ENCODE results near the gene VASN. TPM values are rescaled to one million over a fixed set of nuclear protein-coding genes. Genes with fewer than 3 reads are reported as not detected.

VASN gene
- total and polyA plus RNA-seq, 9 of the 15 experiments (the other 6 are each of a cell fraction or from before 2014, with no cell fraction given) = 0.01 to 2.5 (median 0.41) TPM; not detected in 1

DNA sequence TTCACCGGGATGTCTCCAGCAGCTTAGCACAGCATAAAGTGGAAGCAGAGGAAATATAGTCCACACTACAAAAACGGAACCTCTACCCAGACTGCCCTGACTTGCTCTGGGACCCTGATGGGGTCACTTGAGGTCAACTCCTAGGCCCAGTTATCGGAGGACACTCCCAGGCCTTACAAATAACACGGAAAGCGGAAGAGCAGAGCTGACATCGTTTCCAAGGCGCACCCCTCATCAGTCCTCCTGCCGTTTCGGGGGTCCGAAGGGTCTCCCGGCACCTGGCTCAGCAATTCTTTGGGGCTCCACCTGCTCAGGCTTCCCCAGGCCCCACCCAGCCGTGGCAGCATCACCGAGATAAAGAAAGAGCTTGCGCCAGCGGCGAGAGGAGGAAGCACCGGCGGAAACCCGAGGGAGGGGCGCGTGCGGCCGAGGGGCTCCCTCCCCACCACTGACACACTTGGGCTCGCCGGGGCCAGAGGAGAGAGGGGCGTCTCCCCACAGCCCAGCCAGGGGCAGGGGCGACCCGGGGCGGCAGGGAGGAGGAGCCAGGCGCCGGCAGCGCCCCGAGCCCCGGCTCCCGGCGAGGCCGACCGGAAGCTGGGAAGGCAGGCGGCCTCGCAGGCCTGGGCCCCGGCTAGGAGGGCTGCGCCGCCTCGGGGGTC lies 44.0 kb downstream of the VASN start (continued):
- TF ChIP-seq, protein P1, sequence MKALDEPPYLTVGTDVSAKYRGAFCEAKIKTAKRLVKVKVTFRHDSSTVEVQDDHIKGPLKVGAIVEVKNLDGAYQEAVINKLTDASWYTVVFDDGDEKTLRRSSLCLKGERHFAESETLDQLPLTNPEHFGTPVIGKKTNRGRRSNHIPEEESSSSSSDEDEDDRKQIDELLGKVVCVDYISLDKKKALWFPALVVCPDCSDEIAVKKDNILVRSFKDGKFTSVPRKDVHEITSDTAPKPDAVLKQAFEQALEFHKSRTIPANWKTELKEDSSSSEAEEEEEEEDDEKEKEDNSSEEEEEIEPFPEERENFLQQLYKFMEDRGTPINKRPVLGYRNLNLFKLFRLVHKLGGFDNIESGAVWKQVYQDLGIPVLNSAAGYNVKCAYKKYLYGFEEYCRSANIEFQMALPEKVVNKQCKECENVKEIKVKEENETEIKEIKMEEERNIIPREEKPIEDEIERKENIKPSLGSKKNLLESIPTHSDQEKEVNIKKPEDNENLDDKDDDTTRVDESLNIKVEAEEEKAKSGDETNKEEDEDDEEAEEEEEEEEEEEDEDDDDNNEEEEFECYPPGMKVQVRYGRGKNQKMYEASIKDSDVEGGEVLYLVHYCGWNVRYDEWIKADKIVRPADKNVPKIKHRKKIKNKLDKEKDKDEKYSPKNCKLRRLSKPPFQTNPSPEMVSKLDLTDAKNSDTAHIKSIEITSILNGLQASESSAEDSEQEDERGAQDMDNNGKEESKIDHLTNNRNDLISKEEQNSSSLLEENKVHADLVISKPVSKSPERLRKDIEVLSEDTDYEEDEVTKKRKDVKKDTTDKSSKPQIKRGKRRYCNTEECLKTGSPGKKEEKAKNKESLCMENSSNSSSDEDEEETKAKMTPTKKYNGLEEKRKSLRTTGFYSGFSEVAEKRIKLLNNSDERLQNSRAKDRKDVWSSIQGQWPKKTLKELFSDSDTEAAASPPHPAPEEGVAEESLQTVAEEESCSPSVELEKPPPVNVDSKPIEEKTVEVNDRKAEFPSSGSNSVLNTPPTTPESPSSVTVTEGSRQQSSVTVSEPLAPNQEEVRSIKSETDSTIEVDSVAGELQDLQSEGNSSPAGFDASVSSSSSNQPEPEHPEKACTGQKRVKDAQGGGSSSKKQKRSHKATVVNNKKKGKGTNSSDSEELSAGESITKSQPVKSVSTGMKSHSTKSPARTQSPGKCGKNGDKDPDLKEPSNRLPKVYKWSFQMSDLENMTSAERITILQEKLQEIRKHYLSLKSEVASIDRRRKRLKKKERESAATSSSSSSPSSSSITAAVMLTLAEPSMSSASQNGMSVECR (CRISPR knock-in tag; IDR thresholded peaks at IDR 0.05) = no peak
- no peak for TF ChIP-seq ZKSCAN8 (CRISPR knock-in tag; IDR thresholded peaks at IDR 0.05)
- TF ChIP-seq TAF9B (IDR thresholded peaks at IDR 0.05; ENCODE audit: partially characterized antibody) = no peak
- TF ChIP-seq, protein P2, sequence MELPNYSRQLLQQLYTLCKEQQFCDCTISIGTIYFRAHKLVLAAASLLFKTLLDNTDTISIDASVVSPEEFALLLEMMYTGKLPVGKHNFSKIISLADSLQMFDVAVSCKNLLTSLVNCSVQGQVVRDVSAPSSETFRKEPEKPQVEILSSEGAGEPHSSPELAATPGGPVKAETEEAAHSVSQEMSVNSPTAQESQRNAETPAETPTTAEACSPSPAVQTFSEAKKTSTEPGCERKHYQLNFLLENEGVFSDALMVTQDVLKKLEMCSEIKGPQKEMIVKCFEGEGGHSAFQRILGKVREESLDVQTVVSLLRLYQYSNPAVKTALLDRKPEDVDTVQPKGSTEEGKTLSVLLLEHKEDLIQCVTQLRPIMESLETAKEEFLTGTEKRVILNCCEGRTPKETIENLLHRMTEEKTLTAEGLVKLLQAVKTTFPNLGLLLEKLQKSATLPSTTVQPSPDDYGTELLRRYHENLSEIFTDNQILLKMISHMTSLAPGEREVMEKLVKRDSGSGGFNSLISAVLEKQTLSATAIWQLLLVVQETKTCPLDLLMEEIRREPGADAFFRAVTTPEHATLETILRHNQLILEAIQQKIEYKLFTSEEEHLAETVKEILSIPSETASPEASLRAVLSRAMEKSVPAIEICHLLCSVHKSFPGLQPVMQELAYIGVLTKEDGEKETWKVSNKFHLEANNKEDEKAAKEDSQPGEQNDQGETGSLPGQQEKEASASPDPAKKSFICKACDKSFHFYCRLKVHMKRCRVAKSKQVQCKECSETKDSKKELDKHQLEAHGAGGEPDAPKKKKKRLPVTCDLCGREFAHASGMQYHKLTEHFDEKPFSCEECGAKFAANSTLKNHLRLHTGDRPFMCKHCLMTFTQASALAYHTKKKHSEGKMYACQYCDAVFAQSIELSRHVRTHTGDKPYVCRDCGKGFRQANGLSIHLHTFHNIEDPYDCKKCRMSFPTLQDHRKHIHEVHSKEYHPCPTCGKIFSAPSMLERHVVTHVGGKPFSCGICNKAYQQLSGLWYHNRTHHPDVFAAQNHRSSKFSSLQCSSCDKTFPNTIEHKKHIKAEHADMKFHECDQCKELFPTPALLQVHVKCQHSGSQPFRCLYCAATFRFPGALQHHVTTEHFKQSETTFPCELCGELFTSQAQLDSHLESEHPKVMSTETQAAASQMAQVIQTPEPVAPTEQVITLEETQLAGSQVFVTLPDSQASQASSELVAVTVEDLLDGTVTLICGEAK (IDR thresholded peaks at IDR 0.05) = no peak
- TF ChIP-seq, protein P2 (CRISPR knock-in tag; IDR thresholded peaks at IDR 0.05) = no peak
- TF ChIP-seq KLF6 (CRISPR knock-in tag; IDR thresholded peaks at IDR 0.05; ENCODE audit: borderline replicate concordance) = no peak
- TF ChIP-seq, protein P3, sequence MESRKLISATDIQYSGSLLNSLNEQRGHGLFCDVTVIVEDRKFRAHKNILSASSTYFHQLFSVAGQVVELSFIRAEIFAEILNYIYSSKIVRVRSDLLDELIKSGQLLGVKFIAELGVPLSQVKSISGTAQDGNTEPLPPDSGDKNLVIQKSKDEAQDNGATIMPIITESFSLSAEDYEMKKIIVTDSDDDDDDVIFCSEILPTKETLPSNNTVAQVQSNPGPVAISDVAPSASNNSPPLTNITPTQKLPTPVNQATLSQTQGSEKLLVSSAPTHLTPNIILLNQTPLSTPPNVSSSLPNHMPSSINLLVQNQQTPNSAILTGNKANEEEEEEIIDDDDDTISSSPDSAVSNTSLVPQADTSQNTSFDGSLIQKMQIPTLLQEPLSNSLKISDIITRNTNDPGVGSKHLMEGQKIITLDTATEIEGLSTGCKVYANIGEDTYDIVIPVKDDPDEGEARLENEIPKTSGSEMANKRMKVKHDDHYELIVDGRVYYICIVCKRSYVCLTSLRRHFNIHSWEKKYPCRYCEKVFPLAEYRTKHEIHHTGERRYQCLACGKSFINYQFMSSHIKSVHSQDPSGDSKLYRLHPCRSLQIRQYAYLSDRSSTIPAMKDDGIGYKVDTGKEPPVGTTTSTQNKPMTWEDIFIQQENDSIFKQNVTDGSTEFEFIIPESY (CRISPR knock-in tag; IDR thresholded peaks at IDR 0.05) = 0 out of 2 replicates have a peak, but pooled peaks have one; percentile 21
- no peak for TF ChIP-seq POLR2H (tag; IDR thresholded peaks at IDR 0.05; ENCODE audit: low read depth)
- TF ChIP-seq, protein P4, sequence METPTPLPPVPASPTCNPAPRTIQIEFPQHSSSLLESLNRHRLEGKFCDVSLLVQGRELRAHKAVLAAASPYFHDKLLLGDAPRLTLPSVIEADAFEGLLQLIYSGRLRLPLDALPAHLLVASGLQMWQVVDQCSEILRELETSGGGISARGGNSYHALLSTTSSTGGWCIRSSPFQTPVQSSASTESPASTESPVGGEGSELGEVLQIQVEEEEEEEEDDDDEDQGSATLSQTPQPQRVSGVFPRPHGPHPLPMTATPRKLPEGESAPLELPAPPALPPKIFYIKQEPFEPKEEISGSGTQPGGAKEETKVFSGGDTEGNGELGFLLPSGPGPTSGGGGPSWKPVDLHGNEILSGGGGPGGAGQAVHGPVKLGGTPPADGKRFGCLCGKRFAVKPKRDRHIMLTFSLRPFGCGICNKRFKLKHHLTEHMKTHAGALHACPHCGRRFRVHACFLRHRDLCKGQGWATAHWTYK (CRISPR knock-in tag; IDR thresholded peaks at IDR 0.05) = no peak

Measured in K562 (cell line).